GM10266 (cell line): ENCODE data around the gene GALNT2.

Experiments
- DNase-seq: peaks from one replicate; pipeline ENCODE4 v3.0.0; 2012; ENCODE audit errors: extremely low spot score
- CTCF ChIP-seq: IDR thresholded peaks from 2 replicates; pipeline ENCODE4 v1.5.1; 2012; ENCODE audit warnings: mild to moderate bottlenecking, low read depth; ENCODE audit not compliant: control insufficient read depth, insufficient read depth; ENCODE audit errors: missing control alignments

The GALNT2 gene

GRCh38 chr1:230195199-230195598, 128.2 kb downstream of the GALNT2 start:
- DNase-seq: no peak
- no peak for TF ChIP-seq CTCF

DNA sequence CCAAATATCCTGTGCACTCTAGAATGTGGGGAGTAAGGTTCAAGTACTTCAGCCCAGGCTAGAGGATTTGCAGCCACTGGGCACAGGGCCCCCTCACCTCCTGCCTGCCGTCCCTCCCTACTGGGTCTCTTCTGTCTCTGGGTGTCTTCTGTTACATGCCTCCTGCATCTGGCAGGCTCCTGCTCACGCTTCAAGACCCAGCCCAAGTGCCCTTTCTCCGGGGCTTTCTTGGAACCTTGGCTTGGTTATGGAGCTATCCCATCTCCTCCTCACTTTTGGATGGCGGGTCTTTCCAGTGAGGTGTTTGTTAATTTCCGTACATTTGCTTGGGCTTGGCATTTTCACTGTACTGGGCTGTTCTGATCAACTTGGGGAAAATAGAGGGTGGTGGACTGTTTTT, 129.0 kb downstream of the GALNT2 start:
- DNase-seq: no peak
- no peak for TF ChIP-seq CTCF

GRCh38 chr1:230197644-230198567, 130.9 kb downstream of the GALNT2 start:
- no peak for DNase-seq
- TF ChIP-seq CTCF: no peak

- DNase-seq: no peak
Measured at GRCh38 chr1:230199034-230199433, 132.0 kb downstream of the GALNT2 start.

DNA sequence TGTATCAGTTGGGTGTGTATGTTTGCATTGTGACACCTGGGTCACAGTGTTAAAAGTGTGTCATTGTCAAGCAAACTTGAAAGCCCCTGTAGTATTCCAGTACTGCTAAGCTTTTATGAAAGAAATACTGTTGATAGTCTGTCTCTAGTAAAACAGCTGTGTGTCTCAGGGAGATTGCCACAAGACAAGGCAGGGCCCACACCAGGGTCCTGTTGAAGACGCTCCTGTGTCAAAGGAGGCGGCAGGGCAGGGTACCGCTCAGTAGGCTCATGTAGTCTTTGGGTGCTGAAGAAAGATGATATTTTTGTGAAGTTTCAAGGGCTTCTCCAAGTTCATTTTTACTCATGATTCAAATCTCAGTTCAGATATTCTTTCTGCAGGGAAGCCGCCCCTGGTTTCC, 132.5 kb downstream of the GALNT2 start:
- no peak for DNase-seq
- no peak for TF ChIP-seq CTCF

More at GRCh38 chr1:230199034-230199433, 132.0 kb downstream of the GALNT2 start:
- no peak for TF ChIP-seq CTCF

DNA sequence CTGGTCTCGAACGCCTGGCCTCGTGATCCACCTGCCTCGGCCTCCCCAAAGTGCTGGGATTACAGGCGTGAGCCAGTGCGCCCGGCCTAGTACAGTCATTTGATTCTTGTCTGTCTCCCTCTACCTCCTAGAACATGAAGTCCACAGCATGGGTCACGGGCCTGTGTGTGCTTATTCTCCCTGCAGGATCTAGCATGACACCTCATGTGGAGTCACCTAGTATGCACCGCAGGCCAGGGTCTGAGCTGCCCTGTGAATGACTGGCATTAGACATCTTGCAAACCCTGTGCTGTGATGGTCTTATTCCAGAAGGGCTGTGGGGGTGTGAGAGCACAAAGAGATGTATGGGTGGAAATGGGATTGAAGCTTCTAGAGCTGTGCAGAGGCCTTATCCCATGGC, 133.2 kb downstream of the GALNT2 start:
- no peak for TF ChIP-seq CTCF
- no peak for DNase-seq

DNA sequence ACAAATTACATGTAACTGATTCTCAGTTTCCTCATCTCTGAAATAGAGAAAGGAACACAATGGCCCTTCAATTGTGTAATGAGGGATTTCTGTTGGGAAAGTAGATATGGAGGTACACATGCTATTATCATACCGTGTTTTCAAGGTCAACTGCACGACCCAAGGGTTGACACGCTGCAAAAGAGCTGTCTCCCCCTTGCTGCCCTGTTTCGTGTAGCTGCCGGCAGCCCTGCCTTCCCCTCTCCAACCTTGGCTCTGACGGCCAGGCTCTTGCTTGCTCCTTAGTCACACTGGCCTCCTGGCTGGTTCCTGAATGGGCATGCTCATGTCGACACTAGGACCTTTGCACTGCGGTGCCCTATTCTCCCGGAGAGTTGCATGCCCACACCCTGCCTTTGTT, 134.4 kb downstream of the GALNT2 start:
- DNase-seq: no peak
- no peak for TF ChIP-seq CTCF
